ENCODE data around the gene MBNL1. TPM values are rescaled to one million over a fixed set of nuclear protein-coding genes. Genes with fewer than 3 reads are reported as not detected.

MBNL1 gene
- total RNA-seq, 2 donors from 2014 or later: 1.3 to 4.9 TPM

DNA sequence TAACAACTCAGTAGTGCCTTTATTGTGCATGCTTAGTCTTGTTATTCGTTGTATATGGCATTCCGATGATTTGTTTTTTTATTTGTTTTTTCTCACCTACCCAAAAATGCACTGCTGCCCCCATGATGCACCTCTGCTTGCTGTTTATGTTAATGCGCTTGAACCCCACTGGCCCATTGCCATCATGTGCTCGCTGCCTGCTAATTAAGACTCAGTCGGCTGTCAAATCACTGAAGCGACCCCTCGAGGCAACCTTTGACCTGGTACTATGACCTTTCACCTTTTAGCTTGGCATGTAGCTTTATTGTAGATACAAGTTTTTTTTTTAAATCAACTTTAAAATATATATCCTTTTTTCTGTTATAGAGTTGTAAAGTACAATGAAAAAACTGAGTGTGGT, 177.8 kb downstream of the MBNL1 start:
- Mint-ChIP-seq H3K27me3 (ENCODE audit: insufficient read depth) (peaks cover 9% of the 10 kb centered on the region), H3K4me1 (no peaks in the 10 kb centered on the region), H3K36me3 (ENCODE audit: low read depth) (no peaks in the 10 kb centered on the region), H3K4me3 (no peak overlapping the region), H3K27ac (no peak overlapping the region), H3K9me3 (no peaks in the 10 kb centered on the region)
- Histone ChIP-seq H3K9me3 (ENCODE audit: control insufficient read depth, low read length) (no peaks in the 10 kb centered on the region), H3K27ac (ENCODE audit: low read depth, low read length) (no peak overlapping the region), H3K4me1 (ENCODE audit: control insufficient read depth, insufficient read depth, low read length) (no peaks in the 10 kb centered on the region), H3K36me3 (ENCODE audit: control insufficient read depth, insufficient read depth, low read length) (no peaks in the 10 kb centered on the region), H3K27me3 (ENCODE audit: control insufficient read depth, insufficient read depth, low read length, poor library complexity, severe bottlenecking) (peaks cover 12% of the 10 kb centered on the region), H3K9ac (ENCODE audit: extremely low read depth, low read length, poor library complexity, severe bottlenecking) (no peak overlapping the region), H3K4me3 (ENCODE audit: low read length) (no peak overlapping the region)
- TF ChIP-seq, protein P1, sequence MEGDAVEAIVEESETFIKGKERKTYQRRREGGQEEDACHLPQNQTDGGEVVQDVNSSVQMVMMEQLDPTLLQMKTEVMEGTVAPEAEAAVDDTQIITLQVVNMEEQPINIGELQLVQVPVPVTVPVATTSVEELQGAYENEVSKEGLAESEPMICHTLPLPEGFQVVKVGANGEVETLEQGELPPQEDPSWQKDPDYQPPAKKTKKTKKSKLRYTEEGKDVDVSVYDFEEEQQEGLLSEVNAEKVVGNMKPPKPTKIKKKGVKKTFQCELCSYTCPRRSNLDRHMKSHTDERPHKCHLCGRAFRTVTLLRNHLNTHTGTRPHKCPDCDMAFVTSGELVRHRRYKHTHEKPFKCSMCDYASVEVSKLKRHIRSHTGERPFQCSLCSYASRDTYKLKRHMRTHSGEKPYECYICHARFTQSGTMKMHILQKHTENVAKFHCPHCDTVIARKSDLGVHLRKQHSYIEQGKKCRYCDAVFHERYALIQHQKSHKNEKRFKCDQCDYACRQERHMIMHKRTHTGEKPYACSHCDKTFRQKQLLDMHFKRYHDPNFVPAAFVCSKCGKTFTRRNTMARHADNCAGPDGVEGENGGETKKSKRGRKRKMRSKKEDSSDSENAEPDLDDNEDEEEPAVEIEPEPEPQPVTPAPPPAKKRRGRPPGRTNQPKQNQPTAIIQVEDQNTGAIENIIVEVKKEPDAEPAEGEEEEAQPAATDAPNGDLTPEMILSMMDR (conservative IDR thresholded peaks at IDR 0.05): no peak
- 94 to 100% methylated on average over 1 to 7 of the region's 7 CpGs for WGBS, 2 experiments (ENCODE audit: insufficient coverage in 1 of 2, insufficient read length in 1 of 2)
- DNase-seq: no peak

DNA sequence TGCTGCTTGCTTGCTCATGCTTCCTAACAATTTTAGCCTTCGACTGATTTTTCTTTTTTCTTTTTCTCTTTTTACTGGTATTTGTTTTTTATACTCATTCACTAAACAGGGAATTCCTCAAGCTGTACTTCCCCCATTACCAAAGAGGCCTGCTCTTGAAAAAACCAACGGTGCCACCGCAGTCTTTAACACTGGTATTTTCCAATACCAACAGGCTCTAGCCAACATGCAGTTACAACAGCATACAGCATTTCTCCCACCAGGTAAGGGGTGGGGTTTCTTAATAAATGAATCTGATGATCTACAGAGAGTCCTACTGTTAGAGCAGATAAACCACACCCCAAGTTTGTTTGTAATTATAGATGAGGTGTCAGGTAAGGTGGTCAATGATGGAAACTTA, 178.8 kb downstream of the MBNL1 start:
- H3K27ac ChIP-seq (ENCODE audit: low read depth, low read length): no peak overlapping the region
- H3K27ac Mint-ChIP-seq: no peak overlapping the region
- H3K9me3 ChIP-seq (ENCODE audit: control insufficient read depth, low read length): no peaks in the 10 kb centered on the region
- no peak overlapping the region for H3K4me3 Mint-ChIP-seq
- H3K4me3 ChIP-seq (ENCODE audit: low read length): no peak overlapping the region
- peaks cover 8% of the 10 kb centered on the region for H3K27me3 Mint-ChIP-seq (ENCODE audit: insufficient read depth)
- H3K9me3 Mint-ChIP-seq: no peaks in the 10 kb centered on the region
- H3K4me1 Mint-ChIP-seq: no peaks in the 10 kb centered on the region
- TF ChIP-seq, protein P1 (conservative IDR thresholded peaks at IDR 0.05): no peak
- H3K9ac ChIP-seq (ENCODE audit: extremely low read depth, low read length, poor library complexity, severe bottlenecking): no peak overlapping the region
- 95 to 100% methylated on average over 1 to 3 of the region's 3 CpGs for WGBS, 2 experiments (ENCODE audit: insufficient coverage in 1 of 2, insufficient read length in 1 of 2)
- H3K4me1 ChIP-seq (ENCODE audit: control insufficient read depth, insufficient read depth, low read length): no peaks in the 10 kb centered on the region
- no peaks in the 10 kb centered on the region for H3K36me3 ChIP-seq (ENCODE audit: control insufficient read depth, insufficient read depth, low read length)
- H3K36me3 Mint-ChIP-seq (ENCODE audit: low read depth): no peaks in the 10 kb centered on the region
- no peak for DNase-seq
- H3K27me3 ChIP-seq (ENCODE audit: control insufficient read depth, insufficient read depth, low read length, poor library complexity, severe bottlenecking): peaks cover 10% of the 10 kb centered on the region

DNA sequence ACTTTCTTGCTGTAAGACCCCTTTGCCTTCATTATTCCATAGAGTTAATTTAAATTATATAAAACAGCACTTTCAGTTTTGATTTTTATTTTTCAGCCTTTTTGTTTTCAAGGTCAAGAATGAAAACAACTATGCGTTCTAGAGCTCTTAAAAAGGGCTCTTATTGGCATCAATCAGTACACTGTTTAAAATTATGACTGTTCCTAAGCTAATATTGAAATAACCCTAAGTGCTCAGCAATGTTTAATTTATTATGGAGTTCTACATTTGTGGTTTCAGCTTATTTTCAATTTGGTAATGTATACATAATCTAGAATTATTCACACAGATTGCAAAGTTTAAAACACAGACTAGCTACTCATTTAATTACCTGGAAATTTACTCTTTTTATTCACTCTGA, 179.4 kb downstream of the MBNL1 start:
- no peak overlapping the region for H3K4me3 ChIP-seq (ENCODE audit: low read length)
- peaks cover 4% of the 10 kb centered on the region for H3K27me3 ChIP-seq (ENCODE audit: control insufficient read depth, insufficient read depth, low read length, poor library complexity, severe bottlenecking)
- no peak overlapping the region for H3K9ac ChIP-seq (ENCODE audit: extremely low read depth, low read length, poor library complexity, severe bottlenecking)
- H3K27ac Mint-ChIP-seq: no peak overlapping the region
- WGBS, 2 experiments (ENCODE audit: insufficient coverage in 1 of 2, insufficient read length in 1 of 2): 85% methylated on average over 1 of the region's 1 CpG; no CpG with 5 or more reads in 1 of the 2 experiments
- no peaks in the 10 kb centered on the region for H3K36me3 Mint-ChIP-seq (ENCODE audit: low read depth)
- H3K4me1 ChIP-seq (ENCODE audit: control insufficient read depth, insufficient read depth, low read length): no peaks in the 10 kb centered on the region
- no peaks in the 10 kb centered on the region for H3K9me3 ChIP-seq (ENCODE audit: control insufficient read depth, low read length)
- DNase-seq: no peak
- TF ChIP-seq, protein P1 (conservative IDR thresholded peaks at IDR 0.05): no peak
- no peaks in the 10 kb centered on the region for H3K9me3 Mint-ChIP-seq
- no peaks in the 10 kb centered on the region for H3K4me1 Mint-ChIP-seq
- no peak overlapping the region for H3K27ac ChIP-seq (ENCODE audit: low read depth, low read length)
- H3K27me3 Mint-ChIP-seq (ENCODE audit: insufficient read depth): peaks cover 4% of the 10 kb centered on the region
- H3K36me3 ChIP-seq (ENCODE audit: control insufficient read depth, insufficient read depth, low read length): no peaks in the 10 kb centered on the region
- no peak overlapping the region for H3K4me3 Mint-ChIP-seq
